Measurements from ENCODE around the gene NLN.

GRCh38 chr5:65863747-65864146, 141.7 kb downstream of the NLN start:
- no peak for TF ChIP-seq POLR2A (IDR thresholded peaks at IDR 0.05)
- no peak for TF ChIP-seq CTCF (IDR thresholded peaks at IDR 0.05)

Data from breast epithelium (tissue), 3 donors.